Mucosa of rectum (tissue), 2 donors: ENCODE results near the gene TP63.

Experiments
- H3K27ac ChIP-seq, 2 donors: one replicate each; pipeline ENCODE4 v1.7.0; 2013; ENCODE audit warnings: inconsistent platforms in 2 of 2, low read depth in 2 of 2, low read length in 2 of 2
- H3K27me3 ChIP-seq, 2 donors: one replicate each; pipeline ENCODE4 v1.7.0; 2013; ENCODE audit warnings: low read length in 2 of 2; ENCODE audit not compliant: control insufficient read depth in 2 of 2, insufficient read depth in 2 of 2
- H3K36me3 ChIP-seq, 2 donors: one replicate each; pipeline ENCODE4 v1.7.0; 2013; ENCODE audit warnings: low read length in 2 of 2; ENCODE audit not compliant: control insufficient read depth in 2 of 2, insufficient read depth in 2 of 2
- H3K4me1 ChIP-seq, 2 donors: one replicate each; pipeline ENCODE4 v1.7.0; 2013; ENCODE audit warnings: low read length in 2 of 2, mild to moderate bottlenecking in 1 of 2; ENCODE audit not compliant: control insufficient read depth in 2 of 2, insufficient read depth in 2 of 2
- H3K4me3 ChIP-seq, 2 donors: one replicate each; pipeline ENCODE4 v1.7.0; 2013; ENCODE audit warnings: low read length in 2 of 2
- H3K9ac ChIP-seq, 2 donors: one replicate each; pipeline ENCODE4 v1.7.0; 2013; ENCODE audit warnings: low read length in 2 of 2, low read depth in 1 of 2, mild to moderate bottlenecking in 1 of 2
- H3K9me3 ChIP-seq, 2 donors: one replicate each; pipeline ENCODE4 v1.7.0; 2013; ENCODE audit warnings: low read length in 2 of 2; ENCODE audit not compliant: control insufficient read depth in 2 of 2
- donor health status: healthy.
- donor health status: Normal muscosa, but diverticular disease.

TP63 gene

GRCh38 chr3:189868061-189868460, 236.9 kb downstream of the TP63 start:
- no peak overlapping the region for H3K9ac ChIP-seq
- no peak overlapping the region for H3K4me3 ChIP-seq
- H3K27me3 ChIP-seq, result no peaks in the 10 kb centered on the region
- no peak overlapping the region for H3K27ac ChIP-seq
- no peaks in the 10 kb centered on the region for H3K36me3 ChIP-seq
- no peaks in the 10 kb centered on the region for H3K9me3 ChIP-seq
- H3K4me1 ChIP-seq, result no peaks in the 10 kb centered on the region

GRCh38 chr3:189869165-189869564, 238.0 kb downstream of the TP63 start:
- H3K4me1 ChIP-seq, result no peaks in the 10 kb centered on the region
- no peak overlapping the region for H3K27ac ChIP-seq
- H3K9ac ChIP-seq, result no peak overlapping the region
- H3K36me3 ChIP-seq, result no peaks in the 10 kb centered on the region
- no peaks in the 10 kb centered on the region for H3K9me3 ChIP-seq
- H3K27me3 ChIP-seq, result no peaks in the 10 kb centered on the region
- H3K4me3 ChIP-seq, result no peak overlapping the region

- no peaks in the 10 kb centered on the region for H3K9me3 ChIP-seq
- H3K4me3 ChIP-seq, result no peak overlapping the region
- H3K36me3 ChIP-seq, result no peaks in the 10 kb centered on the region
- H3K27me3 ChIP-seq, result no peaks in the 10 kb centered on the region
- no peaks in the 10 kb centered on the region for H3K4me1 ChIP-seq
- no peak overlapping the region for H3K9ac ChIP-seq
- no peak overlapping the region for H3K27ac ChIP-seq
Observed at GRCh38 chr3:189871418-189871817, 240.2 kb downstream of the TP63 start.

GRCh38 chr3:189883113-189883753, 252.0 kb downstream of the TP63 start:
- Histone ChIP-seq H3K36me3 (no peaks in the 10 kb centered on the region), H3K4me3 (no peak overlapping the region), H3K27ac (no peak overlapping the region)

GRCh38 chr3:189890496-189890895, 259.3 kb downstream of the TP63 start:
- H3K27ac ChIP-seq, result no peak overlapping the region
- H3K36me3 ChIP-seq, result no peaks in the 10 kb centered on the region
- no peak overlapping the region for H3K9ac ChIP-seq
- no peaks in the 10 kb centered on the region for H3K27me3 ChIP-seq
- H3K4me1 ChIP-seq, result no peaks in the 10 kb centered on the region
- no peak overlapping the region for H3K4me3 ChIP-seq
- no peaks in the 10 kb centered on the region for H3K9me3 ChIP-seq

More at GRCh38 chr3:189883113-189883753, 252.0 kb downstream of the TP63 start:
- Histone ChIP-seq H3K9me3 (no peaks in the 10 kb centered on the region), H3K4me1 (no peaks in the 10 kb centered on the region), H3K27me3 (no peaks in the 10 kb centered on the region), H3K9ac (no peak overlapping the region)

GRCh38 chr3:189896533-189896932, 265.3 kb downstream of the TP63 start:
- Histone ChIP-seq H3K4me1 (peaks cover 0 to 13% of the 10 kb centered on the region in 2 donors), H3K36me3 (no peaks in the 10 kb centered on the region), H3K4me3 (no peak overlapping the region), H3K9me3 (no peaks in the 10 kb centered on the region), H3K27ac (no peak overlapping the region), H3K9ac (no peak overlapping the region), H3K27me3 (no peaks in the 10 kb centered on the region)

GRCh38 chr3:189897406-189897805, 266.2 kb downstream of the TP63 start:
- no peaks in the 10 kb centered on the region for H3K27me3 ChIP-seq
- H3K4me3 ChIP-seq, result no peak overlapping the region
- no peaks in the 10 kb centered on the region for H3K36me3 ChIP-seq
- H3K9me3 ChIP-seq, result no peaks in the 10 kb centered on the region
- no peak overlapping the region for H3K9ac ChIP-seq
- peaks cover 0 to 13% of the 10 kb centered on the region in 2 donors for H3K4me1 ChIP-seq
- no peak overlapping the region for H3K27ac ChIP-seq

- no peak overlapping the region for H3K9ac ChIP-seq
- H3K27me3 ChIP-seq, result no peaks in the 10 kb centered on the region
Observed at GRCh38 chr3:189898559-189899153, 267.5 kb downstream of the TP63 start.

GRCh38 chr3:189899186-189899585, 268.0 kb downstream of the TP63 start:
- Histone ChIP-seq H3K9me3 (no peaks in the 10 kb centered on the region), H3K4me3 (no peak overlapping the region), H3K27me3 (no peaks in the 10 kb centered on the region), H3K27ac (no peak overlapping the region), H3K9ac (no peak overlapping the region), H3K36me3 (no peaks in the 10 kb centered on the region), H3K4me1 (peaks cover under 1 to 21% of the 10 kb centered on the region in 2 donors)

More at GRCh38 chr3:189898559-189899153, 267.5 kb downstream of the TP63 start:
- peaks cover 0 to 19% of the 10 kb centered on the region in 2 donors for H3K4me1 ChIP-seq
- no peak overlapping the region for H3K27ac ChIP-seq
- H3K4me3 ChIP-seq, result no peak overlapping the region
- H3K36me3 ChIP-seq, result no peaks in the 10 kb centered on the region
- H3K9me3 ChIP-seq, result no peaks in the 10 kb centered on the region

GRCh38 chr3:189900578-189900977, 269.4 kb downstream of the TP63 start:
- H3K9me3 ChIP-seq, result no peaks in the 10 kb centered on the region
- peaks cover 4 to 21% of the 10 kb centered on the region in 2 donors for H3K4me1 ChIP-seq
- no peaks in the 10 kb centered on the region for H3K27me3 ChIP-seq
- H3K9ac ChIP-seq, result no peak overlapping the region
- H3K27ac ChIP-seq, result peak overlapping the region in 1 of 2 donors; percentile 58
- no peaks in the 10 kb centered on the region for H3K36me3 ChIP-seq
- no peak overlapping the region for H3K4me3 ChIP-seq
